H9 (cell line): ENCODE results near the gene JAKMIP1. TPM values are rescaled to one million over a fixed set of nuclear protein-coding genes. Genes with fewer than 3 reads are reported as not detected.
A peak's percentile ranks its signal among the peaks of the same experiment; 100 is the strongest.

Experiments
- DNase-seq: peaks from one replicate; pipeline ENCODE4 v3.0.0-alpha.2; 2017
- H2AFZ ChIP-seq: one replicate; pipeline ENCODE4 v1.6.1; 2013; ENCODE audit warnings: mild to moderate bottlenecking, low read length, control low read depth, moderate library complexity
- H2AK5ac ChIP-seq: 2 replicates; pipeline ENCODE4 v1.6.1; 2013; ENCODE audit warnings: low read length, control low read depth, mixed read lengths; ENCODE audit not compliant: insufficient read length
- H2BK120ac ChIP-seq: one replicate; pipeline ENCODE4 v1.6.1; 2013; ENCODE audit warnings: low read depth, mild to moderate bottlenecking, low read length, control low read depth, inconsistent platforms; ENCODE audit not compliant: poor library complexity, severe bottlenecking
- H2BK12ac ChIP-seq: 2 replicates; pipeline ENCODE4 v1.6.1; 2013; ENCODE audit warnings: low read length, control low read depth, mixed read lengths, low read depth; ENCODE audit not compliant: insufficient read length
- H2BK15ac ChIP-seq: 2 replicates; pipeline ENCODE4 v1.6.1; 2013; ENCODE audit warnings: low read depth, low read length, control low read depth
- H2BK20ac ChIP-seq: one replicate; pipeline ENCODE4 v1.6.1; 2013; ENCODE audit warnings: low read depth, mild to moderate bottlenecking, low read length, control low read depth, inconsistent platforms; ENCODE audit not compliant: poor library complexity, severe bottlenecking
- H2BK5ac ChIP-seq: 2 replicates; pipeline ENCODE4 v1.6.1; 2013; ENCODE audit warnings: low read length, control low read depth, mixed read lengths; ENCODE audit not compliant: insufficient read length
- H3K14ac ChIP-seq: 2 replicates; pipeline ENCODE4 v1.6.1; 2013; ENCODE audit warnings: low read length, control low read depth; ENCODE audit not compliant: insufficient read depth
- H3K18ac ChIP-seq: 2 replicates; pipeline ENCODE4 v1.6.1; 2013; ENCODE audit warnings: low read depth, mild to moderate bottlenecking, mixed read lengths, low read length, control low read depth; ENCODE audit not compliant: insufficient read length
- H3K23ac ChIP-seq: 2 replicates; pipeline ENCODE4 v1.6.1; 2013; ENCODE audit warnings: low read length, control low read depth, mixed read lengths, low read depth; ENCODE audit not compliant: insufficient read length
- H3K23me2 ChIP-seq: 2 replicates; pipeline ENCODE4 v1.6.1; 2013; ENCODE audit warnings: low read depth, mild to moderate bottlenecking, mixed read lengths, low read length, control low read depth; ENCODE audit not compliant: insufficient read length, poor library complexity, severe bottlenecking
- H3K27ac ChIP-seq: 2 replicates; pipeline ENCODE4 v1.5.1; 2013; ENCODE audit warnings: low read length, control low read depth, mixed read lengths, low read depth; ENCODE audit not compliant: insufficient read length
- H3K27me3 ChIP-seq: 2 replicates; pipeline ENCODE4 v1.6.1; 2013; ENCODE audit warnings: low read length, control low read depth, inconsistent platforms; ENCODE audit not compliant: insufficient read depth
- H3K4ac ChIP-seq: 2 replicates; pipeline ENCODE4 v1.6.1; 2013; ENCODE audit warnings: low read depth, mild to moderate bottlenecking, control low read depth, inconsistent platforms, low read length, moderate library complexity
- H3K4me1 ChIP-seq: 2 replicates; pipeline ENCODE4 v1.6.1; 2013; ENCODE audit warnings: low read length, control low read depth, inconsistent platforms; ENCODE audit not compliant: insufficient read depth
- H3K4me2 ChIP-seq: 2 replicates; pipeline ENCODE4 v1.6.1; 2013; ENCODE audit warnings: low read length, control low read depth, mixed read lengths; ENCODE audit not compliant: insufficient read length, insufficient read depth
- H3K56ac ChIP-seq: 2 replicates; pipeline ENCODE4 v1.6.1; 2013; ENCODE audit warnings: low read depth, mild to moderate bottlenecking, mixed read lengths, low read length, control low read depth; ENCODE audit not compliant: insufficient read length
- H3K79me1 ChIP-seq: 2 replicates; pipeline ENCODE4 v1.6.1; 2013; ENCODE audit warnings: low read depth, mild to moderate bottlenecking, moderate library complexity, low read length, control low read depth, inconsistent platforms; ENCODE audit not compliant: insufficient read depth, poor library complexity, severe bottlenecking
- H3K79me2 ChIP-seq: 2 replicates; pipeline ENCODE4 v1.6.1; 2013; ENCODE audit warnings: low read length, control low read depth, inconsistent platforms; ENCODE audit not compliant: insufficient read depth
- H3K9ac ChIP-seq: 2 replicates; pipeline ENCODE4 v1.6.1; 2013; ENCODE audit warnings: low read length, control low read depth, mixed read lengths; ENCODE audit not compliant: insufficient read length; ENCODE audit errors: extremely low read depth
- H3K9me3 ChIP-seq: one replicate; pipeline ENCODE4 v1.6.1; 2013; ENCODE audit warnings: low read depth, low read length, inconsistent platforms; ENCODE audit not compliant: control insufficient read depth
- H3T11ph ChIP-seq: one replicate; pipeline ENCODE4 v1.6.1; 2013; ENCODE audit warnings: mild to moderate bottlenecking, low read length, control low read depth, inconsistent platforms
- H4K20me1 ChIP-seq: one replicate; pipeline ENCODE4 v1.6.1; 2013; ENCODE audit not compliant: control insufficient read depth, insufficient read length, insufficient read depth
- H4K5ac ChIP-seq: 2 replicates; pipeline ENCODE4 v1.6.1; 2013; ENCODE audit warnings: low read depth, mild to moderate bottlenecking, mixed read lengths, low read length, control low read depth; ENCODE audit not compliant: insufficient read length
- H4K8ac ChIP-seq: replicated peaks from 2 replicates; pipeline ENCODE4 v1.6.1; 2013; ENCODE audit warnings: low read length, control low read depth, mixed read lengths, low read depth; ENCODE audit not compliant: insufficient read length
- H4K91ac ChIP-seq: 2 replicates; pipeline ENCODE4 v1.6.1; 2013; ENCODE audit warnings: low read depth, mild to moderate bottlenecking, moderate library complexity, mixed read lengths, low read length, control low read depth; ENCODE audit not compliant: insufficient read length
- H3K27ac Mint-ChIP-seq, 3 experiments: 2 replicates in 2 of 3; 3 replicates in 1 of 3; pipeline ENCODE4 v1.8.0; 2020 to 2021; ENCODE audit warnings: mixed read lengths in 3 of 3, mild to moderate bottlenecking in 1 of 3, moderate library complexity in 1 of 3
- H3K27me3 Mint-ChIP-seq: 2 replicates; pipeline ENCODE4 v1.8.0; 2021; ENCODE audit warnings: low read depth, mild to moderate bottlenecking, moderate library complexity, mixed read lengths
- H3K36me3 Mint-ChIP-seq, 3 experiments: 2 replicates in 2 of 3; 3 replicates in 1 of 3; pipeline ENCODE4 v1.8.0; 2020 to 2021; ENCODE audit warnings: low read depth in 3 of 3, mixed read lengths in 3 of 3; ENCODE audit not compliant: insufficient read depth in 1 of 3
- H3K4me1 Mint-ChIP-seq, 2 experiments: 2 replicates each; pipeline ENCODE4 v1.8.0; 2020; ENCODE audit warnings: mixed read lengths in 2 of 2
- H3K4me3 Mint-ChIP-seq, 2 experiments: 2 replicates in 1 of 2; 3 replicates in 1 of 2; pipeline ENCODE4 v1.8.0; 2020 to 2021; ENCODE audit warnings: mild to moderate bottlenecking in 2 of 2, mixed read lengths in 2 of 2, moderate library complexity in 1 of 2
- H3K9me3 Mint-ChIP-seq, 2 experiments: 2 replicates in 1 of 2; 3 replicates in 1 of 2; pipeline ENCODE4 v1.8.0; 2020; ENCODE audit warnings: mild to moderate bottlenecking in 2 of 2, mixed read lengths in 2 of 2, moderate library complexity in 1 of 2
- WGBS: extraction: QIAGEN DNeasy Blood & Tissue Kit; methylation state at CpG from one replicate; pipeline ENCODE4 v1.1.7; 2013; ENCODE audit warnings: missing lambda C conversion rate, low lambda C conversion rate, mixed read lengths; ENCODE audit not compliant: insufficient read length; ENCODE audit errors: extremely low coverage; 5-methylcytosine and 5-hydroxymethylcytosine counted together
- total RNA-seq: library from RNA; stranded (reverse); gene quantifications from 2 replicates; pipeline ENCODE4 v1.2.1, GENCODE V29; 2021
- TF ChIP-seq, protein P1 (sequence below): fragments of 200-600 bp; sonication (generic); conservative IDR thresholded peaks from 3 replicates; pipeline ENCODE4 v1.8.0; 2021; ENCODE audit warnings: antibody characterized with exemption, mild to moderate bottlenecking

Gene JAKMIP1
- total RNA-seq, 1 experiment from 2014 or later = 1.5 TPM

DNA sequence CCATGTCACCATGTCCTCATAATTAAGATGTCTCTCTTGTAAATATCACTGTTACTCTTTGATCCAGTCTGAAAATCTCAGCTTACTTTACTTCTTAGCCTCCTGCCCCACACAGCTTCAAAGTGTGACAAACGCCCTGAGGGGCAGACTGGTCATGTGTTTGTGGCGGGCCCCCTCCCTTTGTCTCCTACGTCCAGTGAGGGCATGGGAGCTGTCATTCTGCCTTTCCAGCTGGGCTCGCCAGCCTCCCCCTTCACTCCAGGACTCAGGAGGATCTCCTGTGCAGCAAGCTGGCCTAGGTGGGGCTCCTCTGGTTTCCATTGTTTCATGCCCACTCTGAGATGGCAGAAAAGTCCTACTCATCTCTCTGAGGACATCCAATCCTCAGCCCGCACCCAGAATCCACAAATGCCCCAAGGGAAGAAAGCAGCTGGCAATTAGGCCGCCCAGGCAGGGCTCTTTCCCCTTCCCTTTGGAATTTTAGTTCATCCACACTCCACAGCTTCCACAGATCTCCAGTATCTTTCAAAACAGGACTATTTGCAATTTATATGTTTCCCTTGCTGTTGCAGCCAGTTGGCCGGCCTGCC lies 95.7 kb downstream of the JAKMIP1 start:
- Histone ChIP-seq H3K23ac (no peak overlapping the region), H3K79me2 (no peaks in the 10 kb centered on the region), H4K8ac (no peak overlapping the region), H4K91ac (no peak overlapping the region), H4K5ac (no peak overlapping the region), H3K23me2 (no peaks in the 10 kb centered on the region), H2BK120ac (no peak overlapping the region), H3K56ac (no peak overlapping the region), H3K18ac (no peak overlapping the region), H3K27ac (no peak overlapping the region), H2AFZ (no peak overlapping the region), H3T11ph (no peak overlapping the region), H3K27me3 (no peaks in the 10 kb centered on the region), H3K9ac (no peak overlapping the region), H2BK15ac (no peak overlapping the region), H3K14ac (no peak overlapping the region), H3K4ac (no peak overlapping the region), H2BK12ac (no peak overlapping the region), H3K9me3 (no peaks in the 10 kb centered on the region), H3K79me1 (no peaks in the 10 kb centered on the region), H4K20me1 (no peaks in the 10 kb centered on the region), H2BK5ac (no peak overlapping the region), H2AK5ac (no peak overlapping the region), H3K4me1 (no peaks in the 10 kb centered on the region), H3K4me2 (no peak overlapping the region), H2BK20ac (no peak overlapping the region)
- no CpG with 5 or more reads among the region's 7 CpGs for WGBS
- H3K27me3 Mint-ChIP-seq = peaks cover 16% of the 10 kb centered on the region
- peaks cover 0 to 3% (median 0%) of the 10 kb centered on the region in 3 experiments; a peak in 3 of 7 replicates for H3K36me3 Mint-ChIP-seq
- TF ChIP-seq, protein P1, sequence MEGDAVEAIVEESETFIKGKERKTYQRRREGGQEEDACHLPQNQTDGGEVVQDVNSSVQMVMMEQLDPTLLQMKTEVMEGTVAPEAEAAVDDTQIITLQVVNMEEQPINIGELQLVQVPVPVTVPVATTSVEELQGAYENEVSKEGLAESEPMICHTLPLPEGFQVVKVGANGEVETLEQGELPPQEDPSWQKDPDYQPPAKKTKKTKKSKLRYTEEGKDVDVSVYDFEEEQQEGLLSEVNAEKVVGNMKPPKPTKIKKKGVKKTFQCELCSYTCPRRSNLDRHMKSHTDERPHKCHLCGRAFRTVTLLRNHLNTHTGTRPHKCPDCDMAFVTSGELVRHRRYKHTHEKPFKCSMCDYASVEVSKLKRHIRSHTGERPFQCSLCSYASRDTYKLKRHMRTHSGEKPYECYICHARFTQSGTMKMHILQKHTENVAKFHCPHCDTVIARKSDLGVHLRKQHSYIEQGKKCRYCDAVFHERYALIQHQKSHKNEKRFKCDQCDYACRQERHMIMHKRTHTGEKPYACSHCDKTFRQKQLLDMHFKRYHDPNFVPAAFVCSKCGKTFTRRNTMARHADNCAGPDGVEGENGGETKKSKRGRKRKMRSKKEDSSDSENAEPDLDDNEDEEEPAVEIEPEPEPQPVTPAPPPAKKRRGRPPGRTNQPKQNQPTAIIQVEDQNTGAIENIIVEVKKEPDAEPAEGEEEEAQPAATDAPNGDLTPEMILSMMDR = no peak
- peaks cover 19 to 27% of the 10 kb centered on the region in 2 experiments for H3K4me1 Mint-ChIP-seq
- DNase-seq = no peak
- peak overlapping the region in 1 of 3 experiments; percentile 66; a peak in 1 of 7 replicates for H3K27ac Mint-ChIP-seq
- peak overlapping the region in 1 of 2 experiments; percentile 16; a peak in 1 of 5 replicates for H3K4me3 Mint-ChIP-seq
- H3K9me3 Mint-ChIP-seq = no peaks in the 10 kb centered on the region
